ENCODE results near the gene CFDP1.
A peak's percentile ranks its signal among the peaks of the same experiment; 100 is the strongest.

The CFDP1 gene

DNA sequence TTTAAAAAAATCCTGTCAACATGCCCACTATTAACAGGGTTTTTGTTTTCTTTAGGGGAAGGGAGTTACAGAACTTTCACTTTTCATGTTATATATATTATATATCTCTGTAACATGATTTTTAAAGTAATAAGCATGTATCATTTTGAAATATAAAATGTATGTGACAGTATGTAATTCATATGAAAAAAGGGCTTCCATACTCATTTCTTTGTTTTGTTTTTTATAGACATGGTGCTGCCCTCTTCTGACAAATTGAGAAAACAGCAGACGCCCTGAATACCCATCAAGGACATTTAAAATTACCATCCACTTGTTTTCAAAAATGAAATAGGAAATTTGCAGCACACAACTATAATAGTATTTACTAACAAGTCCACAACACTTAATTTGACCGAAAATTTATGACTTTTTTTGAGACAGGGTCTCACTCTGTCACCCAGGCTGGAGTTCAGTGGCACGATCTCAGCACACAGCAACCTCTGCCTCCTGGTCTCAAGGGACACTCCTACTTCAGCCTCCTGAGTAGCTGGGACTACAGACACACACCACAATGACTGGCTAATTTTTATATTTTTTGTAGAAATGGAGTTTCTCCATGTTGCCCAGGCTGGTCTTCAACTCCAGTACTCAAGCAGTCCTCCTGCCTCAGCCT lies 30.4 kb downstream of the CFDP1 start:
- H3K4me3 ChIP-seq (ENCODE audit: low read depth, low read length): no peak overlapping the region
- TF ChIP-seq, protein P1, sequence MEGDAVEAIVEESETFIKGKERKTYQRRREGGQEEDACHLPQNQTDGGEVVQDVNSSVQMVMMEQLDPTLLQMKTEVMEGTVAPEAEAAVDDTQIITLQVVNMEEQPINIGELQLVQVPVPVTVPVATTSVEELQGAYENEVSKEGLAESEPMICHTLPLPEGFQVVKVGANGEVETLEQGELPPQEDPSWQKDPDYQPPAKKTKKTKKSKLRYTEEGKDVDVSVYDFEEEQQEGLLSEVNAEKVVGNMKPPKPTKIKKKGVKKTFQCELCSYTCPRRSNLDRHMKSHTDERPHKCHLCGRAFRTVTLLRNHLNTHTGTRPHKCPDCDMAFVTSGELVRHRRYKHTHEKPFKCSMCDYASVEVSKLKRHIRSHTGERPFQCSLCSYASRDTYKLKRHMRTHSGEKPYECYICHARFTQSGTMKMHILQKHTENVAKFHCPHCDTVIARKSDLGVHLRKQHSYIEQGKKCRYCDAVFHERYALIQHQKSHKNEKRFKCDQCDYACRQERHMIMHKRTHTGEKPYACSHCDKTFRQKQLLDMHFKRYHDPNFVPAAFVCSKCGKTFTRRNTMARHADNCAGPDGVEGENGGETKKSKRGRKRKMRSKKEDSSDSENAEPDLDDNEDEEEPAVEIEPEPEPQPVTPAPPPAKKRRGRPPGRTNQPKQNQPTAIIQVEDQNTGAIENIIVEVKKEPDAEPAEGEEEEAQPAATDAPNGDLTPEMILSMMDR (IDR thresholded peaks at IDR 0.05; ENCODE audit: insufficient read depth, low read depth, low read length, missing control alignments): peak; percentile 46
- peak; percentile 48 for DNase-seq (ENCODE audit: low read depth)

DNA sequence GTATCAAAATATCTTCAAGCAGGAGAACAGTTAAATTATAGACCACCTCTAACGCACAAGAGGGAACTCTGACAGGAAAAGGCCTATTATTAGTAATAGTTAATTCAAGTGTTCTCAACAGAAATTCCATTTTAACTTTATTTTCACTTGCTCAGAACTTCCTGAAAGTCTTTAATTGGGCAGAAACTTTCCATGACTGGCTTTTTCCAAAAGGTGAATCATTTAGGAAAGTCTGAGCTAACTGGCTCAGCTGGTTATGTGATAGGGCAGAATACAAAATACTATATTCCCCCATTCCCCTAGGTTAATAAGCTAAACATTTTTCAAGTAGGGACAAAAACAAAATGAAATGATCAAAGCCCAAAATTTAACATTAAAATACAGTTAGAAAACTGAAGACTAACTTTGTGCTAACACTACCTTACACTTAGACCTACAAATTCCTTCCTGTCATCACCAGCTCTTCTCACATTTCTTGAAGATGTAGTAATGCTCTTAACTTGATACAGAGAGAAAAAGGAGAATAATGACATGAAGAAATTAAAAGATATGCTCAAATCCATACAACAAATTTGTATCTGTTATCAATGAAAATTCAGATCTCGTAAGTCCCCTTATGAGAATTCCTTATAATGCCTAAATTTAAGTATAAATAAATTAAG lies 31.0 kb downstream of the CFDP1 start:
- no peak for DNase-seq (ENCODE audit: low read depth)
- no peak overlapping the region for H3K4me3 ChIP-seq (ENCODE audit: low read depth, low read length)
- TF ChIP-seq, protein P1 (IDR thresholded peaks at IDR 0.05; ENCODE audit: insufficient read depth, low read depth, low read length, missing control alignments): no peak

DNA sequence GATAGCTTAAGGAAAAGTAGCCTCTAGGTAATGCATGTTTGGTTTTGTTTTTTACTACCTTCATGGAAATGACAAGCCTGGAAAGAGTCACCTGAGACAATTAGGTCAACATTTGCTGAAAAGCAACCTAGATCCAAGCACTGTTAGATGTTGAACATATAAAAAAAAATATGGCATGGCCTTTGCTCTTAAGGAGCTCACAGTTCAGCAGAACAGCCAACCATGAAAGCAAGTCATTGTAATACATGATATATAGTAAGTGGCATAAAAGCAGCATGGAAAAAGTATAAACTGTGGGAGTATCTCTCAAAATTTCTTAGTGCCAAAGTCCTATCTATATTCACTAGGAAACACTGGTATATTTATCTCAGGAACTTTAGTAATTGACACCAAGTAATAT lies 31.6 kb downstream of the CFDP1 start:
- TF ChIP-seq, protein P1 (IDR thresholded peaks at IDR 0.05; ENCODE audit: insufficient read depth, low read depth, low read length, missing control alignments): no peak
- no peak overlapping the region for H3K4me3 ChIP-seq (ENCODE audit: low read depth, low read length)
- DNase-seq (ENCODE audit: low read depth): no peak

DNA sequence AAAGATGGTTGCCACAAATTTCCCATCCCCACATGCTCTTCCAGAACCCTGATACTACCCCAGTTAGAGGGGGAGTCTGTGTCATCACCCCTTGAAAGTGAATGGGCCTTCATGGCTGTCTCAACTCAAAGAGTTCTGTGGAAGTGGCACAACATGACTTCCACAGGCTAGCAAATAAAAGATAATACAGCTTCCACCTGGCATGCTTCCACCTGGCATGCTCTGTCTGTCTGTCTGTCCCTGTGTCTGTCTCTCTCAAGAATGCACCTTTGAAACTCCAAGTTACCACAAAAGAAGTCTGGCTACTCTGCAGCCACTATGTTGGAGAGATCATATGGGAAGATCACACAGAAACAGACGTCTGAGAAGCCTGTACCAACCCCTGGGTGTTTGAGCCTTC lies 35.0 kb downstream of the CFDP1 start:
- DNase-seq (ENCODE audit: low read depth): no peak
- TF ChIP-seq, protein P1 (IDR thresholded peaks at IDR 0.05; ENCODE audit: insufficient read depth, low read depth, low read length, missing control alignments): no peak
- H3K4me3 ChIP-seq (ENCODE audit: low read depth, low read length): no peak overlapping the region

DNA sequence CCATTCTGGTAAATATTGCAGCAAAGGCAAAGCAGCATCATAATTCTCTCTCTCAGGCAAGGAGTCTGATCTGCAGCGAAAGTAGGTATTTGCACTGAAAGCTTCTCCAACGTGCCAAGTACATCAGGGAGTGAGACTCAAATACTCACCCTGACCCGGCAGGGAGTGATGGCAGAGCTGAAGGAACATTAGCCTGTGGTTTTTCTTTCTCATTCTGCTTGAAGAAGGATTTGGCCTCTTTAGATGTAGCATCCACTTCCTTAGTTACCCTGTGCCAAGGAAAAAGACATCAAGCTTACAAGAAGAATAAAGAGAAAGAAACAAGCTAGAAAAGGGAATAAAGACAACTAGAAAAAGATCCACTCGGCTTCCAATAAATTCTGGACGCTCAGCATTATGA lies 38.4 kb downstream of the CFDP1 start:
- TF ChIP-seq, protein P1 (IDR thresholded peaks at IDR 0.05; ENCODE audit: insufficient read depth, low read depth, low read length, missing control alignments): no peak
- DNase-seq (ENCODE audit: low read depth): no peak
- H3K4me3 ChIP-seq (ENCODE audit: low read depth, low read length): no peak overlapping the region

DNA sequence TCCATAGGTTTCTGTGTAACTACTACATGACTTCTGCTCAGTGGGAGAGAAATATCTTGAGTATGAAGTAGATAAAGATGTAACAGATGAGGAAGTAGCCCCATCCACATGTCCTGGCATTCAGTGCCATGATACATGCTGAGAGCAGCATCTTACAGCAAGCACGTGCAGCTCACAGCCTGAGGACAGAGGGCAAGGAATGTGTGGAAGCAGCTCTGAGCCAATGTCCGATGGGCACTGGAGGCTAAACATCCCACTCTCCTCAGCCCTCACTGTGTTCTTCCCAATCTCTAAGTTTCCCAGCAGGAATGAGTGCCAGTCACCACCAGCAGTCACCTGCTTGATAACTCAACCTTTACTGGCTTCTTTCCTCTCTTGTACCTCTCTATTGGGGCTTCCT lies 40.4 kb downstream of the CFDP1 start:
- TF ChIP-seq, protein P1 (IDR thresholded peaks at IDR 0.05; ENCODE audit: insufficient read depth, low read depth, low read length, missing control alignments): no peak
- H3K4me3 ChIP-seq (ENCODE audit: low read depth, low read length): no peak overlapping the region
- DNase-seq (ENCODE audit: low read depth): no peak
